NB4 (cell line): ENCODE measurements around the gene C16orf96.
A peak's percentile ranks its signal among the peaks of the same experiment; 100 is the strongest.

Source experiments
- POLR2A ChIP-seq: IDR thresholded peaks from 2 replicates; pipeline ENCODE4 v1.6.1; 2011; ENCODE audit warnings: mild to moderate bottlenecking; ENCODE audit not compliant: insufficient read length; ENCODE audit errors: extremely low read depth
- TF ChIP-seq, protein P1 (sequence below): IDR thresholded peaks from one replicate; pipeline ENCODE4 v1.5.1; 2012; ENCODE audit warnings: low read depth, low read length

- TF ChIP-seq, protein P1, sequence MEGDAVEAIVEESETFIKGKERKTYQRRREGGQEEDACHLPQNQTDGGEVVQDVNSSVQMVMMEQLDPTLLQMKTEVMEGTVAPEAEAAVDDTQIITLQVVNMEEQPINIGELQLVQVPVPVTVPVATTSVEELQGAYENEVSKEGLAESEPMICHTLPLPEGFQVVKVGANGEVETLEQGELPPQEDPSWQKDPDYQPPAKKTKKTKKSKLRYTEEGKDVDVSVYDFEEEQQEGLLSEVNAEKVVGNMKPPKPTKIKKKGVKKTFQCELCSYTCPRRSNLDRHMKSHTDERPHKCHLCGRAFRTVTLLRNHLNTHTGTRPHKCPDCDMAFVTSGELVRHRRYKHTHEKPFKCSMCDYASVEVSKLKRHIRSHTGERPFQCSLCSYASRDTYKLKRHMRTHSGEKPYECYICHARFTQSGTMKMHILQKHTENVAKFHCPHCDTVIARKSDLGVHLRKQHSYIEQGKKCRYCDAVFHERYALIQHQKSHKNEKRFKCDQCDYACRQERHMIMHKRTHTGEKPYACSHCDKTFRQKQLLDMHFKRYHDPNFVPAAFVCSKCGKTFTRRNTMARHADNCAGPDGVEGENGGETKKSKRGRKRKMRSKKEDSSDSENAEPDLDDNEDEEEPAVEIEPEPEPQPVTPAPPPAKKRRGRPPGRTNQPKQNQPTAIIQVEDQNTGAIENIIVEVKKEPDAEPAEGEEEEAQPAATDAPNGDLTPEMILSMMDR = peak; percentile 80
- TF ChIP-seq POLR2A = no peak
These were observed 49.7 kb upstream of the C16orf96 start for GRCh38 chr16:4506450-4506849.
